Neural progenitor cell (in vitro differentiated cells): ENCODE data around the gene ANAPC16. TPM values are rescaled to one million over a fixed set of nuclear protein-coding genes. Genes with fewer than 3 reads are reported as not detected.
A peak's percentile ranks its signal among the peaks of the same experiment; 100 is the strongest.
"Not testable (repeated sequence)": the region's sequence is repeated elsewhere in the genome, so short reads cannot be mapped to it uniquely, and the experiment has no call there.

Experiments
- DNase-seq: peaks from one replicate; pipeline ENCODE4 v3.0.0-alpha.2; 2016; ENCODE audit warnings: low spot score
- H2AFZ ChIP-seq: fragments of 200-600 bp; sonication (generic); replicated peaks from 2 replicates; pipeline ENCODE4 v1.6.1; 2016; ENCODE audit warnings: antibody characterized with exemption
- H3F3A ChIP-seq: fragments of 200-600 bp; sonication (generic); 2 replicates; pipeline ENCODE4 v1.6.1; 2016; ENCODE audit warnings: antibody characterized with exemption, low read depth
- H3K27ac ChIP-seq: fragments of 200-600 bp; sonication (generic); 2 replicates; pipeline ENCODE4 v1.5.1; 2016; ENCODE audit warnings: mild to moderate bottlenecking
- H3K27me3 ChIP-seq: fragments of 200-600 bp; sonication (generic); 2 replicates; pipeline ENCODE4 v1.6.1; 2016; ENCODE audit warnings: mild to moderate bottlenecking, moderate library complexity
- H3K36me3 ChIP-seq: fragments of 200-600 bp; sonication (generic); 2 replicates; pipeline ENCODE4 v1.5.1; 2016
- H3K4me1 ChIP-seq: fragments of 200-600 bp; sonication (generic); 2 replicates; pipeline ENCODE4 v1.6.1; 2016; ENCODE audit warnings: mixed run types
- H3K4me2 ChIP-seq: fragments of 200-600 bp; sonication (generic); 2 replicates; pipeline ENCODE4 v1.6.1; 2016
- H3K4me3 ChIP-seq: fragments of 200-600 bp; sonication (generic); 2 replicates; pipeline ENCODE4 v1.5.1; 2016
- H3K79me2 ChIP-seq: fragments of 200-600 bp; sonication (generic); 2 replicates; pipeline ENCODE4 v1.6.1; 2016; ENCODE audit warnings: low read depth
- H3K9ac ChIP-seq: fragments of 200-600 bp; sonication (generic); 2 replicates; pipeline ENCODE4 v1.6.1; 2016
- H3K9me3 ChIP-seq: fragments of 200-600 bp; sonication (generic); 2 replicates; pipeline ENCODE4 v1.5.1; 2016; ENCODE audit warnings: low read depth
- H4K20me1 ChIP-seq: fragments of 200-600 bp; sonication (generic); 2 replicates; pipeline ENCODE4 v1.6.1; 2016; ENCODE audit warnings: low read depth
- H3K27ac Mint-ChIP-seq: 3 replicates; pipeline ENCODE4 v1.8.0; 2021; ENCODE audit warnings: mixed read lengths
- H3K27me3 Mint-ChIP-seq: 2 replicates; pipeline ENCODE4 v1.8.0; 2022; ENCODE audit warnings: low read depth, mild to moderate bottlenecking, inconsistent platforms, moderate library complexity, mixed read lengths; ENCODE audit not compliant: insufficient read depth
- H3K36me3 Mint-ChIP-seq: 3 replicates; pipeline ENCODE4 v1.8.0; 2021; ENCODE audit warnings: mixed read lengths
- H3K4me1 Mint-ChIP-seq: 3 replicates; pipeline ENCODE4 v1.8.0; 2021; ENCODE audit warnings: mixed read lengths
- H3K4me3 Mint-ChIP-seq: 3 replicates; pipeline ENCODE4 v1.8.0; 2021; ENCODE audit warnings: mild to moderate bottlenecking, moderate library complexity, mixed read lengths
- H3K9me3 Mint-ChIP-seq: 3 replicates; pipeline ENCODE4 v1.8.0; 2020; ENCODE audit warnings: mixed read lengths
- EZH2 ChIP-seq: fragments of 200-600 bp; sonication (generic); IDR thresholded peaks from 2 replicates; pipeline ENCODE4 v1.6.1; 2017; ENCODE audit warnings: antibody characterized with exemption, mild to moderate bottlenecking, moderate library complexity
- EZH2phosphoT487 ChIP-seq: fragments of 200-600 bp; sonication (generic); IDR thresholded peaks from 2 replicates; pipeline ENCODE4 v1.6.1; 2017; ENCODE audit warnings: antibody characterized with exemption
- total RNA-seq: library from RNA; depleted of rRNA; stranded (reverse); fragments of >200 nt; gene quantifications from 2 replicates; pipeline ENCODE4 v1.2.3, GENCODE V29; 2015; ENCODE audit warnings: low replicate concordance
- TF ChIP-seq, protein P1 (sequence below): fragments of 200-600 bp; sonication (generic); IDR thresholded peaks from 2 replicates; pipeline ENCODE4 v1.5.1; 2017; ENCODE audit warnings: antibody characterized with exemption, mild to moderate bottlenecking

ANAPC16 gene
- total RNA-seq, 1 donor from 2014 or later: 217 TPM

GRCh38 chr10:72267381-72267780 is 51.6 kb downstream of the ANAPC16 start:
- no peaks in the 10 kb centered on the region for H3K36me3 Mint-ChIP-seq
- H3K9ac ChIP-seq: no peak overlapping the region
- no peak for DNase-seq
- H3K27ac ChIP-seq: peak overlapping the region; percentile 88
- H3K79me2 ChIP-seq: no peaks in the 10 kb centered on the region
- no peaks in the 10 kb centered on the region for H3K27me3 ChIP-seq
- no peaks in the 10 kb centered on the region for H4K20me1 ChIP-seq
- peaks cover 2% of the 10 kb centered on the region for H3K9me3 Mint-ChIP-seq
- H3K4me1 ChIP-seq: peaks cover 43% of the 10 kb centered on the region
- peaks cover 47% of the 10 kb centered on the region for H3K4me1 Mint-ChIP-seq
- H3K4me2 ChIP-seq: peak overlapping the region; percentile 45
- peaks cover 4% of the 10 kb centered on the region for H3K27me3 Mint-ChIP-seq
- no peaks in the 10 kb centered on the region for H3K36me3 ChIP-seq
- peak overlapping the region; percentile 95 for H3K27ac Mint-ChIP-seq
- TF ChIP-seq EZH2phosphoT487: no peak
- TF ChIP-seq, protein P1, sequence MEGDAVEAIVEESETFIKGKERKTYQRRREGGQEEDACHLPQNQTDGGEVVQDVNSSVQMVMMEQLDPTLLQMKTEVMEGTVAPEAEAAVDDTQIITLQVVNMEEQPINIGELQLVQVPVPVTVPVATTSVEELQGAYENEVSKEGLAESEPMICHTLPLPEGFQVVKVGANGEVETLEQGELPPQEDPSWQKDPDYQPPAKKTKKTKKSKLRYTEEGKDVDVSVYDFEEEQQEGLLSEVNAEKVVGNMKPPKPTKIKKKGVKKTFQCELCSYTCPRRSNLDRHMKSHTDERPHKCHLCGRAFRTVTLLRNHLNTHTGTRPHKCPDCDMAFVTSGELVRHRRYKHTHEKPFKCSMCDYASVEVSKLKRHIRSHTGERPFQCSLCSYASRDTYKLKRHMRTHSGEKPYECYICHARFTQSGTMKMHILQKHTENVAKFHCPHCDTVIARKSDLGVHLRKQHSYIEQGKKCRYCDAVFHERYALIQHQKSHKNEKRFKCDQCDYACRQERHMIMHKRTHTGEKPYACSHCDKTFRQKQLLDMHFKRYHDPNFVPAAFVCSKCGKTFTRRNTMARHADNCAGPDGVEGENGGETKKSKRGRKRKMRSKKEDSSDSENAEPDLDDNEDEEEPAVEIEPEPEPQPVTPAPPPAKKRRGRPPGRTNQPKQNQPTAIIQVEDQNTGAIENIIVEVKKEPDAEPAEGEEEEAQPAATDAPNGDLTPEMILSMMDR: no peak
- no peak for TF ChIP-seq EZH2
- no peak overlapping the region for H3K4me3 Mint-ChIP-seq
- H3K9me3 ChIP-seq: no peaks in the 10 kb centered on the region
- H3F3A ChIP-seq: peaks cover 51% of the 10 kb centered on the region
- H2AFZ ChIP-seq: peak overlapping the region; percentile 96
- no peak overlapping the region for H3K4me3 ChIP-seq

- Histone ChIP-seq H3K27me3 (no peaks in the 10 kb centered on the region), H3K4me2 (peak overlapping the region; percentile 45), H4K20me1 (no peaks in the 10 kb centered on the region), H3K36me3 (no peaks in the 10 kb centered on the region), H3F3A (peaks cover 56% of the 10 kb centered on the region), H3K9ac (no peak overlapping the region), H3K9me3 (no peaks in the 10 kb centered on the region), H3K79me2 (no peaks in the 10 kb centered on the region), H3K4me3 (no peak overlapping the region), H3K4me1 (peaks cover 47% of the 10 kb centered on the region), H3K27ac (peak overlapping the region; percentile 88), H2AFZ (peak overlapping the region; percentile 96)
- peak overlapping the region; percentile 95 for H3K27ac Mint-ChIP-seq
- TF ChIP-seq EZH2 (no peak), EZH2phosphoT487 (no peak)
- TF ChIP-seq, protein P1: no peak
- H3K4me1 Mint-ChIP-seq: peaks cover 51% of the 10 kb centered on the region
- DNase-seq: no peak
- H3K36me3 Mint-ChIP-seq: no peaks in the 10 kb centered on the region
- peaks cover 4% of the 10 kb centered on the region for H3K27me3 Mint-ChIP-seq
- H3K9me3 Mint-ChIP-seq: peaks cover 2% of the 10 kb centered on the region
- no peak overlapping the region for H3K4me3 Mint-ChIP-seq
Observed at GRCh38 chr10:72267819-72268399, 52.1 kb downstream of the ANAPC16 start.

GRCh38 chr10:72268475-72269200 is 52.8 kb downstream of the ANAPC16 start:
- H3K9me3 Mint-ChIP-seq, DNase-seq, H3K4me2 ChIP-seq, H3K27me3 Mint-ChIP-seq, H3K79me2 ChIP-seq, H3K4me3 Mint-ChIP-seq, H3K36me3 Mint-ChIP-seq, H3K27me3 ChIP-seq, H2AFZ ChIP-seq, H3K27ac ChIP-seq, H4K20me1 ChIP-seq, H3K9ac ChIP-seq, H3K36me3 ChIP-seq, H3K4me3 ChIP-seq, H3K9me3 ChIP-seq, H3K27ac Mint-ChIP-seq: not testable (repeated sequence)
- H3K4me1 ChIP-seq: peaks cover 45% of the 10 kb centered on the region
- H3F3A ChIP-seq: peaks cover 61% of the 10 kb centered on the region
- peaks cover 51% of the 10 kb centered on the region for H3K4me1 Mint-ChIP-seq
